Ovary (tissue), 9 donors: ENCODE results near the gene PLPPR3. TPM values are rescaled to one million over a fixed set of nuclear protein-coding genes. Genes with fewer than 3 reads are reported as not detected.

ENCODE experiments used
- DNase-seq, 5 donors: peaks; one replicate each; pipeline ENCODE4 v3.0.0-alpha.2; 2019 to 2020
- H3K27ac ChIP-seq, 2 donors: fragments of 200-600 bp; one replicate each; pipeline versions ENCODE4 v1.5.1 to v1.8.0; 2019 to 2022
- H3K27me3 ChIP-seq: fragments of 200-600 bp; one replicate; pipeline ENCODE4 v1.8.0; 2022
- H3K36me3 ChIP-seq: fragments of 200-600 bp; sonication (generic); one replicate; pipeline ENCODE4 v1.5.1; 2019
- H3K4me1 ChIP-seq: one replicate; pipeline ENCODE4 v1.8.1; 2013; ENCODE audit warnings: mild to moderate bottlenecking, moderate library complexity; ENCODE audit not compliant: insufficient read depth
- H3K4me3 ChIP-seq: fragments of 200-600 bp; sonication (generic); one replicate; pipeline ENCODE4 v1.5.1; 2017
- H3K9me3 ChIP-seq, 2 donors: fragments of 200-600 bp in 1 of 2; sonication (generic) in 1 of 2; one replicate each; pipeline versions ENCODE4 v1.5.1 to v1.8.1; 2013 to 2019; ENCODE audit warnings: mild to moderate bottlenecking in 1 of 2, moderate library complexity in 1 of 2
- CTCF ChIP-seq, 3 donors: fragments of 450-650 bp in 2 of 3; fragments of 200-600 bp in 1 of 3; IDR thresholded peaks; one replicate each; pipeline versions ENCODE4 v1.5.1 to v1.8.0; 2016 to 2022; ENCODE audit warnings: antibody characterized with exemption in 3 of 3, mild to moderate bottlenecking in 1 of 3
- EP300 ChIP-seq: sonication (generic); formaldehyde crosslinking; IDR thresholded peaks from one replicate; pipeline ENCODE4 v1.6.1; 2017; ENCODE audit warnings: antibody characterized with exemption
- POLR2A ChIP-seq: fragments of 450-650 bp; IDR thresholded peaks from one replicate; pipeline ENCODE4 v1.6.1; 2017; ENCODE audit warnings: antibody characterized with exemption, mild to moderate bottlenecking, moderate library complexity
- WGBS, 3 donors: extraction: QIAGEN DNeasy Blood & Tissue Kit in 1 of 3; methylation state at CpG; one replicate each; pipeline versions ENCODE4 v1.1.5 to v1.1.7; 2013 to 2017; 5-methylcytosine and 5-hydroxymethylcytosine counted together
- intact Hi-C, 4 donors: fragments of 100-400 bp; cut with DNase I; formaldehyde crosslinking; loops; one replicate each; pipeline versions ENCODE4 v1.11.0 to v1.15.1; 2022 to 2023
- polyA plus RNA-seq, 2 donors: library from polyadenylated mRNA; stranded (reverse); fragments of 200-250 nt in 1 of 2; fragments of 350-450 nt in 1 of 2; fragmentation: Illumina TruSeq in 1 of 2; extraction: RNeasy Lipid Tissue Mini Kit (QIAGEN cat#74804) in 1 of 2; gene quantifications; one replicate each; pipeline ENCODE4 v1.2.3, GENCODE V29; 2013 to 2014
- total RNA-seq, 7 donors: library from RNA; depleted of rRNA in 2 of 7; stranded (reverse); fragments of >200 nt in 2 of 7; fragmentation: NEBNext Ultra II Directional in 3 of 7; extraction: Animal tissue kit (Norgen Biotek cat#: 25700) in 3 of 7; gene quantifications; one replicate each; pipeline versions ENCODE4 v1.1.0 to v1.2.4, GENCODE V29; 2016 to 2023
- donor health status: DM: no; HTN: no; CAD: no; lungs with moderate emphysema.
- donor health status: DM: no; HTN: no; CAD: no.
- donor health status: Bipolar disorder and iron deficiency.
- donor health status: DM: yes; HTN: yes; CAD: no.
- donor health status: DM: no; HTN: no; CAD: no.
- donor health status: DM: yes; HTN: yes; CAD: no.

PLPPR3 gene
- total and polyA plus RNA-seq, 9 donors, result 0.18 to 11.4 (median 0.52) TPM; not detected in 2

GRCh38 chr19:782185-782877 is 39.4 kb downstream of the PLPPR3 start:
- no peak overlapping the region for H3K27ac ChIP-seq
- no peaks in the 10 kb centered on the region for H3K9me3 ChIP-seq
- no peaks in the 10 kb centered on the region for H3K27me3 ChIP-seq
- peaks cover 4% of the 10 kb centered on the region for H3K4me1 ChIP-seq
- H3K36me3 ChIP-seq, result no peaks in the 10 kb centered on the region
- 20 to 26% (median 25%) methylated on average over 28 to 29 of the region's 29 CpGs for WGBS, 3 donors
- TF ChIP-seq CTCF (IDR thresholded peaks at IDR 0.05) (no peak), POLR2A (no peak), EP300 (no peak)
- no peak for DNase-seq
- intact Hi-C loops, result no loop called here
- no peak overlapping the region for H3K4me3 ChIP-seq

- no peak overlapping the region for H3K27ac ChIP-seq
Observed at GRCh38 chr19:781800-782184, 40.0 kb downstream of the PLPPR3 start.

GRCh38 chr19:780935-781334 is 40.8 kb downstream of the PLPPR3 start:
- no peak overlapping the region for H3K4me3 ChIP-seq
- 88 to 91% (median 91%) methylated on average over 15 of the region's 15 CpGs for WGBS, 3 donors

More at GRCh38 chr19:781800-782184, 40.0 kb downstream of the PLPPR3 start:
- Histone ChIP-seq H3K4me1 (peaks cover 4% of the 10 kb centered on the region), H3K36me3 (no peaks in the 10 kb centered on the region), H3K4me3 (no peak overlapping the region), H3K9me3 (no peaks in the 10 kb centered on the region), H3K27me3 (no peaks in the 10 kb centered on the region)
- intact Hi-C loops, result no loop called here
- TF ChIP-seq EP300, result no peak
- no peak for TF ChIP-seq POLR2A
- no peak for TF ChIP-seq CTCF (IDR thresholded peaks at IDR 0.05)
- no peak for DNase-seq
- 90 to 93% (median 91%) methylated on average over 18 to 19 of the region's 19 CpGs for WGBS, 3 donors

More at GRCh38 chr19:780935-781334, 40.8 kb downstream of the PLPPR3 start:
- Histone ChIP-seq H3K4me1 (peaks cover 4% of the 10 kb centered on the region), H3K9me3 (no peaks in the 10 kb centered on the region), H3K27ac (no peak overlapping the region), H3K36me3 (no peaks in the 10 kb centered on the region), H3K27me3 (no peaks in the 10 kb centered on the region)
- TF ChIP-seq POLR2A, result no peak
- no peak for TF ChIP-seq EP300
- TF ChIP-seq CTCF (IDR thresholded peaks at IDR 0.05), result no peak
- no peak for DNase-seq
- intact Hi-C loops, result no loop called here
